ENCODE measurements around the gene SULT6B1.

The SULT6B1 gene

GRCh38 chr2:37125416-37125815 lies 63.1 kb downstream of the SULT6B1 start:
- H4K20me1 ChIP-seq (ENCODE audit: insufficient read depth, low read length, poor library complexity, severe bottlenecking) = no peaks in the 10 kb centered on the region
- no peaks in the 10 kb centered on the region for H3K9me3 ChIP-seq (ENCODE audit: insufficient read depth, low read depth, low read length)
- no peaks in the 10 kb centered on the region for H3F3A ChIP-seq (ENCODE audit: low read depth)
- H3K4me3 ChIP-seq (ENCODE audit: low read length, poor library complexity, severe bottlenecking) = no peak overlapping the region
- H3K79me2 ChIP-seq (ENCODE audit: insufficient read depth, low read length) = no peaks in the 10 kb centered on the region; the same call in 1 of the 2 replicates
- TF ChIP-seq CTCF (conservative IDR thresholded peaks at IDR 0.05; ENCODE audit: low read length) = no peak
- no peaks in the 10 kb centered on the region for H3K27me3 ChIP-seq (ENCODE audit: insufficient read depth, low read length, poor library complexity, severe bottlenecking)
- H3K9ac ChIP-seq (ENCODE audit: low read depth, low read length, poor library complexity, severe bottlenecking) = no peak overlapping the region
- H3K4me1 ChIP-seq (ENCODE audit: insufficient read depth, low read length, poor library complexity, severe bottlenecking) = no peaks in the 10 kb centered on the region
- peaks cover 47% of the 10 kb centered on the region; the same call in 1 of the 2 replicates for H3K36me3 ChIP-seq (ENCODE audit: insufficient read depth, low read length)
- H3K9me2 ChIP-seq (replicated peaks; ENCODE audit: low read depth, low read length) = no peaks in the 10 kb centered on the region
- no peak overlapping the region for H3K4me2 ChIP-seq (ENCODE audit: low read depth, low read length, poor library complexity, severe bottlenecking)
- no peak overlapping the region for H2AFZ ChIP-seq (ENCODE audit: low read length)

GRCh38 chr2:37119157-37119556 lies 69.3 kb downstream of the SULT6B1 start:
- TF ChIP-seq CTCF (conservative IDR thresholded peaks at IDR 0.05; ENCODE audit: low read length) = no peak
- no peak for TF ChIP-seq EZH2phosphoT487 (IDR thresholded peaks at IDR 0.05; ENCODE audit: borderline replicate concordance)
- no peaks in the 10 kb centered on the region for H3K27me3 ChIP-seq (ENCODE audit: insufficient read depth, low read length, poor library complexity, severe bottlenecking)
- H4K20me1 ChIP-seq (ENCODE audit: insufficient read depth, low read length, poor library complexity, severe bottlenecking) = no peaks in the 10 kb centered on the region

More at GRCh38 chr2:37119157-37119556, 69.3 kb downstream of the SULT6B1 start:
- Histone ChIP-seq H3K4me3 (ENCODE audit: low read length, poor library complexity, severe bottlenecking) (no peak overlapping the region), H2AFZ (ENCODE audit: low read length) (no peak overlapping the region), H3K9me2 (replicated peaks; ENCODE audit: low read depth, low read length) (no peaks in the 10 kb centered on the region), H3K36me3 (ENCODE audit: insufficient read depth, low read length) (peaks cover 36% of the 10 kb centered on the region; the same call in 1 of the 2 replicates), H3K4me2 (ENCODE audit: low read depth, low read length, poor library complexity, severe bottlenecking) (no peak overlapping the region), H3F3A (ENCODE audit: low read depth) (no peaks in the 10 kb centered on the region), H3K9me3 (ENCODE audit: insufficient read depth, low read depth, low read length) (no peaks in the 10 kb centered on the region), H3K9ac (ENCODE audit: low read depth, low read length, poor library complexity, severe bottlenecking) (no peak overlapping the region), H3K4me1 (ENCODE audit: insufficient read depth, low read length, poor library complexity, severe bottlenecking) (no peaks in the 10 kb centered on the region), H3K79me2 (ENCODE audit: insufficient read depth, low read length) (no peaks in the 10 kb centered on the region)

All from Loucy (cell line).